Mammary epithelial cell (primary cell): ENCODE measurements around the gene GNL3.

Experiments
- EZH2 ChIP-seq: IDR thresholded peaks from 2 replicates; pipeline ENCODE4 v1.6.1; 2012; ENCODE audit warnings: low read length, inconsistent platforms, borderline replicate concordance
- TF ChIP-seq, protein P1 (sequence below), 2 donors: IDR thresholded peaks in 1 of 2; conservative IDR thresholded peaks in 1 of 2; 2 replicates each; pipeline ENCODE4 v1.5.1; 2011 to 2012; ENCODE audit warnings: inconsistent platforms in 2 of 2, low read length in 2 of 2, mild to moderate bottlenecking in 2 of 2, control low read depth in 1 of 2, low read depth in 1 of 2; ENCODE audit not compliant: insufficient read depth in 1 of 2; ENCODE audit errors: extremely low read depth in 1 of 2

DNA sequence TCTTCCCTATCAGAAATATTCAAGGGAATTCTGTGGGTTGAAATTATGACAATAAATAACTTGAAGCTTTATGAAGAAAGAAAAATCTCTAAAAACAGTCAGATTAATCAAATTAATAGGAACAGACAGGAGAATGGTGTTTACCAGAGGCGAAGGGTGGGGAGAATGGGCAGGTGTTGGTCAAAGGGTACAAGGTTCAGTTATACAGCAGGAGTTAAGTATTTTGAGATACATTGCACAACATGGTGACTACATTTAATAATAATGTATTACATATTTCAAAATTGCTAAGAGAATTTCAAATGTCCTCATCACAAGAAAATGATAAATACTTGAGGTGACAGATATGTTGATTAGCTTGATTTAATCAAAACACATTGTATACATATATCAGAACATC, 38.7 kb downstream of the GNL3 start:
- no peak for TF ChIP-seq EZH2
- TF ChIP-seq, protein P1, sequence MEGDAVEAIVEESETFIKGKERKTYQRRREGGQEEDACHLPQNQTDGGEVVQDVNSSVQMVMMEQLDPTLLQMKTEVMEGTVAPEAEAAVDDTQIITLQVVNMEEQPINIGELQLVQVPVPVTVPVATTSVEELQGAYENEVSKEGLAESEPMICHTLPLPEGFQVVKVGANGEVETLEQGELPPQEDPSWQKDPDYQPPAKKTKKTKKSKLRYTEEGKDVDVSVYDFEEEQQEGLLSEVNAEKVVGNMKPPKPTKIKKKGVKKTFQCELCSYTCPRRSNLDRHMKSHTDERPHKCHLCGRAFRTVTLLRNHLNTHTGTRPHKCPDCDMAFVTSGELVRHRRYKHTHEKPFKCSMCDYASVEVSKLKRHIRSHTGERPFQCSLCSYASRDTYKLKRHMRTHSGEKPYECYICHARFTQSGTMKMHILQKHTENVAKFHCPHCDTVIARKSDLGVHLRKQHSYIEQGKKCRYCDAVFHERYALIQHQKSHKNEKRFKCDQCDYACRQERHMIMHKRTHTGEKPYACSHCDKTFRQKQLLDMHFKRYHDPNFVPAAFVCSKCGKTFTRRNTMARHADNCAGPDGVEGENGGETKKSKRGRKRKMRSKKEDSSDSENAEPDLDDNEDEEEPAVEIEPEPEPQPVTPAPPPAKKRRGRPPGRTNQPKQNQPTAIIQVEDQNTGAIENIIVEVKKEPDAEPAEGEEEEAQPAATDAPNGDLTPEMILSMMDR (conservative IDR thresholded peaks at IDR 0.05 in 1 of 2, IDR thresholded peaks at IDR 0.05 in 1 of 2; ENCODE audit: extremely low read depth in 1 of 2, insufficient read depth in 1 of 2, low read depth in 1 of 2, low read length in 2 of 2): no peak
